Measurements from ENCODE around the gene CBX5. TPM values are rescaled to one million over a fixed set of nuclear protein-coding genes. Genes with fewer than 3 reads are reported as not detected.

The CBX5 gene
- total RNA-seq, 1 experiment from 2014 or later: 109 TPM

DNA sequence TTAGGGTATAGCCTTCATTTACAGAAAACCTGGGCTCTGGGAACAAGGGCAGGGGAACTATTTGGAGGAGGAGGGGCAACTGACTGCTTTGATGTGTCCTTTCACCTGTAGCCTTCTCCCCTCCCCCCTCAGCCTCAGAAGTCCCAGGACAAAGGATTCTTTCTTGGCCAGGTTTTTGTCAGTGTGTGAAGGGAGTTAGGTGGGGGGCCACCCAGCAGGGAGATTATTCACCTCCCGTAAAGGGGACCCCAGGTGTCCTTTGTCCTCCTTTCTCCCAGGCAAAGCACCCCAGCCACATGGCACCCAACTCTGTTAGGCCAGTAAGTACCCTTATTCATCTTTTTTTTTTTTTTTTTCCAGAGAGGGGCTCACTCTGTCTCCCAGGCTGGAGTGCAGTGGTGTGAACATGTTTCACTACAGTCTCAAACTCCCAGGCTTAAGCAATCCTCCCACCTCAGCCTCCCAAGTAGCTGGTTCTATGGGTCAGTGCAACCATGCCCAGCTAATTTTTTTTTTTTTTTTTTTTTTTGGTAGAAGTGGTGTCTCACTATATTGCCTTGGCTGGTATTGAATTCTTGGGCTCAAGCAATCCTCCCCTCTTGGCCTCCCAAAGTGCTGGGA is 21.6 kb upstream of the CBX5 start:
- intact Hi-C loops (cut with micrococcal nuclease): no loop called here
- Mint-ChIP-seq H3K4me3 (ENCODE audit: unreplicated experiment) (no peak overlapping the region), H3K27ac (ENCODE audit: low read depth, unreplicated experiment) (no peak overlapping the region)

DNA sequence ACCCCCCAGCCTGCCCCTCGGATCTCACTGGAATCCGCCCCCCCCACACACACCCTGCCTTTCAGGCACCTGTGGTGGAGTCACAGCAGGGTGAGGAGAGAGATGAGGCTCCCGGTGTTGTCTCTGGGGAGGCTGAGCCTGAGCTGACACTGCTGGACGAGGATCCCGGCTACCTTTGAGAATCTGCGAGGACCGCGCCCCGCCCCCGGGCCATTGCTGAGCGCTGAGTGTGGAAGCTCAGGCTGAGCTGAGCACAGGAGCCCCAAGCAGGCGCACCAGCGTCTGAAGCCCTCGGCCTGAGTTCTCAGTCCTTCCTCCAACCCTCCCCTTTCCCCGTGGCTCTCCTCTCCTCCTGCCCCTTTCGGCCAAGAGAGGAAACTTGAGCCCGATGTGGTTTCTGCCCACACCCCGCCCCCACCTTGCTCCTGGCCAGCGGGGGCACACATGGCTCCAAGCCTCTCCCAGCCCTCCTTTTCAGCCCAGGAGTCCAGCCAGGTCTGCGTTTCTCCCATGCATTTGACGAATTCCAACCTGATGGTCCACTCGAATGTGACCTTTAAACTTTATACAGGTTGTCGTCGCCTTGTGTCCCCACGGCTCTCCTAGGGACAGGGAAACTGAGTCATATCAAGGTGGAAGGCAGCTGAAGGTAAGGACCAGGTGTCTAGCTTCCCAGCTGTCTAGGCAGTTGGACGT is 21.0 kb upstream of the CBX5 start, which contains the start of gene NFE2:
Gene NFE2, minus strand, starts transcription at position 284 of the 696 bp plus-strand sequence. CDS start 5,767 bp downstream, outside the sequence.
- intact Hi-C loops (cut with micrococcal nuclease): no loop called here
- peak; percentile 79 for DNase-seq (ENCODE audit: unreplicated experiment)
- BruUV-seq (replicated peaks): no TSS peak
- Mint-ChIP-seq H3K27me3 (ENCODE audit: insufficient read depth, unreplicated experiment) (no peaks in the 10 kb centered on the region), H3K27ac (ENCODE audit: low read depth, unreplicated experiment) (peak within 1 kb of the TSS; percentile 6), H3K4me3 (ENCODE audit: unreplicated experiment) (peak within 1 kb of the TSS; percentile 4), H3K4me1 (ENCODE audit: insufficient read depth, unreplicated experiment) (peaks cover 46% of the 10 kb centered on the region), H3K9me3 (ENCODE audit: unreplicated experiment) (no peaks in the 10 kb centered on the region), H3K36me3 (ENCODE audit: insufficient read depth, unreplicated experiment) (no peaks in the 10 kb centered on the region)
- TF ChIP-seq, protein P1, sequence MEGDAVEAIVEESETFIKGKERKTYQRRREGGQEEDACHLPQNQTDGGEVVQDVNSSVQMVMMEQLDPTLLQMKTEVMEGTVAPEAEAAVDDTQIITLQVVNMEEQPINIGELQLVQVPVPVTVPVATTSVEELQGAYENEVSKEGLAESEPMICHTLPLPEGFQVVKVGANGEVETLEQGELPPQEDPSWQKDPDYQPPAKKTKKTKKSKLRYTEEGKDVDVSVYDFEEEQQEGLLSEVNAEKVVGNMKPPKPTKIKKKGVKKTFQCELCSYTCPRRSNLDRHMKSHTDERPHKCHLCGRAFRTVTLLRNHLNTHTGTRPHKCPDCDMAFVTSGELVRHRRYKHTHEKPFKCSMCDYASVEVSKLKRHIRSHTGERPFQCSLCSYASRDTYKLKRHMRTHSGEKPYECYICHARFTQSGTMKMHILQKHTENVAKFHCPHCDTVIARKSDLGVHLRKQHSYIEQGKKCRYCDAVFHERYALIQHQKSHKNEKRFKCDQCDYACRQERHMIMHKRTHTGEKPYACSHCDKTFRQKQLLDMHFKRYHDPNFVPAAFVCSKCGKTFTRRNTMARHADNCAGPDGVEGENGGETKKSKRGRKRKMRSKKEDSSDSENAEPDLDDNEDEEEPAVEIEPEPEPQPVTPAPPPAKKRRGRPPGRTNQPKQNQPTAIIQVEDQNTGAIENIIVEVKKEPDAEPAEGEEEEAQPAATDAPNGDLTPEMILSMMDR (IDR thresholded peaks at IDR 0.05; ENCODE audit: unreplicated experiment): no peak
- POLR2A ChIA-PET: interaction anchor here (0.6 to 4.1 kb wide), 8 partner anchors 10 to 97 kb away, joined by 3 to 34 read pairs (median 9); partner anchors contain the start of genes CBX5, COPZ1 and HNRNPA1
- CTCF ChIA-PET: interaction anchor here (0.9 to 4.3 kb wide), 11 partner anchors 8 to 93 kb away, joined by 3 to 19 read pairs (median 4); partner anchors contain the start of genes COPZ1 and ZNF385A

More for the DNA sequence above, 21.6 kb upstream of the CBX5 start:
- ChIA-PET POLR2A (interaction anchor here (0.6 to 4.1 kb wide), 7 partner anchors 11 to 56 kb away, joined by 3 to 34 read pairs (median 3); partner anchors contain the start of genes COPZ1 and HNRNPA1), CTCF (interaction anchor here (0.7 to 4.3 kb wide), 11 partner anchors 8 to 94 kb away, joined by 3 to 19 read pairs (median 4); partner anchors contain the start of gene COPZ1)
- no peak for DNase-seq (ENCODE audit: unreplicated experiment)
- H3K36me3 Mint-ChIP-seq (ENCODE audit: insufficient read depth, unreplicated experiment): no peaks in the 10 kb centered on the region
- H3K4me1 Mint-ChIP-seq (ENCODE audit: insufficient read depth, unreplicated experiment): peaks cover 46% of the 10 kb centered on the region
- H3K27me3 Mint-ChIP-seq (ENCODE audit: insufficient read depth, unreplicated experiment): no peaks in the 10 kb centered on the region
- TF ChIP-seq, protein P1 (IDR thresholded peaks at IDR 0.05; ENCODE audit: unreplicated experiment): no peak
- no TSS peak for BruUV-seq (replicated peaks)
- H3K9me3 Mint-ChIP-seq (ENCODE audit: unreplicated experiment): no peaks in the 10 kb centered on the region

DNA sequence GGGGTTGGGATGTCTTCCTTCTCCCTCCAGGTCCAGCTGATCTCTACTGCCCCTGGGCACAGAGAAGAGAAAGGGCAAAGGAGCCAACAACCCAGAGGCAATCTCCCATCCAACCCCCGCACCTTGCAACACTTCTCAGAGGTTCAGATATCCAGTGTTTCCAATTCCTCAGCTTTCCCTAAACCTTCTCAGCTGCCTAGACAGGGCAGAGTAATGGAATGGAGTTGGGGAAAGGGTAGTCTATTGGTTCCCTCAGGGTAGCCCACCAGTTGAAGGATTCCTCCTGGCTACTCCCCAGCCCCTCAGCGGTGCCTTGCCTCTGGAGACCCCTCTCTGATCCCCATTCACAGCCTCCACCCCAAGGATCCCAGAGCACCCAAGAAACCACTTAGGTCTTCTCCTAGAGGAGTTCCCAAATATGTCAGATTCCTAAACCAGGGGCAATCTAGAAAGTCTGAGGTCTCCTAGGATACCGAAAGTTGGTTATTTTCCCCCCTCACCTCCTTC is 20.4 kb upstream of the CBX5 start:
- H3K36me3 Mint-ChIP-seq (ENCODE audit: insufficient read depth, unreplicated experiment): no peaks in the 10 kb centered on the region
- peak; percentile 72 for DNase-seq (ENCODE audit: unreplicated experiment)
- ChIA-PET CTCF (interaction anchor here (0.9 to 4.3 kb wide), 8 partner anchors 9 to 99 kb away, joined by 3 to 19 read pairs (median 4); partner anchors contain the start of genes COPZ1 and ZNF385A), POLR2A (interaction anchor here (0.6 to 4.1 kb wide), 12 partner anchors 10 to 105 kb away, joined by 3 to 34 read pairs (median 6); partner anchors contain the start of genes CBX5, COPZ1 and HNRNPA1)
- H3K27me3 Mint-ChIP-seq (ENCODE audit: insufficient read depth, unreplicated experiment): no peaks in the 10 kb centered on the region
- TF ChIP-seq, protein P1 (IDR thresholded peaks at IDR 0.05; ENCODE audit: unreplicated experiment): no peak
- H3K4me1 Mint-ChIP-seq (ENCODE audit: insufficient read depth, unreplicated experiment): peaks cover 46% of the 10 kb centered on the region
- no peaks in the 10 kb centered on the region for H3K9me3 Mint-ChIP-seq (ENCODE audit: unreplicated experiment)
- BruUV-seq (replicated peaks): no TSS peak
- peak overlapping the region; percentile 6 for H3K27ac Mint-ChIP-seq (ENCODE audit: low read depth, unreplicated experiment)
- intact Hi-C loops (cut with micrococcal nuclease): no loop called here
- H3K4me3 Mint-ChIP-seq (ENCODE audit: unreplicated experiment): peak overlapping the region; percentile 4
